MCF 10A (cell line): ENCODE measurements around the gene S100PBP. TPM values are rescaled to one million over a fixed set of nuclear protein-coding genes. Genes with fewer than 3 reads are reported as not detected.

Experiments used
- BruUV-seq: library from RNA; stranded (reverse); fragments of 400-500 nt; replicated peaks from 2 replicates; lab custom pipeline; 2021; lab: Mats Ljungman, UMichigan
- CTCF ChIA-PET: fragments of 300-600 bp; sonication (Branson Sonifier 250); formaldehyde crosslinking; extraction: SDS; loops from one replicate; lab custom pipeline; 2021; ENCODE audit warnings: antibody characterized with exemption, inconsistent platforms; lab: Yijun Ruan, JAX
- POLR2A ChIA-PET: fragments of 300-600, 350-650 bp; sonication (Branson Sonifier 250); formaldehyde crosslinking; extraction: SDS; loops from one replicate; lab custom pipeline; 2020; ENCODE audit warnings: antibody characterized with exemption, inconsistent platforms; lab: Yijun Ruan, JAX
- DNase-seq: peaks from one replicate; pipeline ENCODE4 v3.0.0-alpha.2; 2018; ENCODE audit not compliant: unreplicated experiment
- H3K27ac Mint-ChIP-seq: one replicate; pipeline ENCODE4 v1.8.0; 2022; ENCODE audit warnings: mild to moderate bottlenecking, low read depth, mixed read lengths; ENCODE audit not compliant: unreplicated experiment
- H3K27me3 Mint-ChIP-seq: one replicate; pipeline ENCODE4 v1.8.0; 2022; ENCODE audit warnings: mixed read lengths; ENCODE audit not compliant: insufficient read depth, unreplicated experiment
- H3K36me3 Mint-ChIP-seq: one replicate; pipeline ENCODE4 v1.8.0; 2022; ENCODE audit warnings: mild to moderate bottlenecking, moderate library complexity, mixed read lengths; ENCODE audit not compliant: insufficient read depth, unreplicated experiment
- H3K4me1 Mint-ChIP-seq: one replicate; pipeline ENCODE4 v1.8.0; 2022; ENCODE audit warnings: mixed read lengths; ENCODE audit not compliant: insufficient read depth, unreplicated experiment
- H3K4me3 Mint-ChIP-seq: one replicate; pipeline ENCODE4 v1.8.0; 2022; ENCODE audit warnings: mild to moderate bottlenecking, moderate library complexity, mixed read lengths; ENCODE audit not compliant: unreplicated experiment
- H3K9me3 Mint-ChIP-seq: one replicate; pipeline ENCODE4 v1.8.0; 2022; ENCODE audit warnings: mixed read lengths; ENCODE audit not compliant: unreplicated experiment
- intact Hi-C: fragments of 100-400 bp; cut with micrococcal nuclease; formaldehyde crosslinking; loops from 2 replicates; pipeline ENCODE4 v1.14.1; 2022
- total RNA-seq: library from RNA; stranded (reverse); gene quantifications from 2 replicates; pipeline ENCODE4 v1.2.3, GENCODE V29; 2022
- TF ChIP-seq, protein P1 (sequence below): fragments of 200-600 bp; IDR thresholded peaks from one replicate; pipeline ENCODE4 v1.8.0; 2022; ENCODE audit warnings: antibody characterized with exemption, mild to moderate bottlenecking; ENCODE audit not compliant: unreplicated experiment

The S100PBP gene
- total RNA-seq, 1 experiment from 2014 or later: 24.4 TPM

DNA sequence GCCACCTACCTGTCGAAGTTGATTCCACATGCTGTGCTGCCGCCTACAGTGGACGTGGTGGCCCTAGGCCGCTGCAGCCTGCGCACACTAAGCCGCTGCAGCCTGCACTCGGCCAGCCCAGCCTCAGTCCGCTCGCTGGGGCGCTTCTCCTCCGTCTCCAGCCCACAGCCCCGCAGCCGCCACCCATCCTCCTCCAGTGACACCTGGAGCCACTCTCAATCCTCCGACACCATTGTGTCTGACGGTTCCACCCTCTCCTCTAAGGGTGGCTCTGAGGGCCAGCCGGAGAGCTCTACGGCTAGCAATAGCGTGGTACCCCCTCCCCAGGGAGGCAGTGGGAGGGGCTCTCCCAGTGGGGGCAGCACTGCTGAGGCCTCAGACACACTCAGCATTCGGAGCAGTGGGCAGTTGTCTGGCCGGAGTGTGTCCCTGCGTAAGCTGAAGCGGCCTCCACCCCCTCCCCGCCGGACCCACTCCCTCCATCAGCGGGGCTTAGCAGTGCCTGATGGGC lies 47.2 kb upstream of the S100PBP start:
- CTCF ChIA-PET: interaction anchor here (0.6 to 18.4 kb wide), 3 partner anchors 31 to 58 kb away, joined by 3 to 418 read pairs (median 4); no protein-coding TSS in a partner anchor
- no TSS peak for BruUV-seq
- POLR2A ChIA-PET: interaction anchor here (2.2 to 6.9 kb wide), 4 partner anchors 11 to 59 kb away, joined by 10 to 61 read pairs (median 31); no protein-coding TSS in a partner anchor
- Mint-ChIP-seq H3K27me3 (no peaks in the 10 kb centered on the region), H3K4me1 (peaks cover 39% of the 10 kb centered on the region), H3K4me3 (no peak overlapping the region), H3K9me3 (no peaks in the 10 kb centered on the region), H3K36me3 (peaks cover 59% of the 10 kb centered on the region), H3K27ac (no peak overlapping the region)
- DNase-seq: no peak
- TF ChIP-seq, protein P1, sequence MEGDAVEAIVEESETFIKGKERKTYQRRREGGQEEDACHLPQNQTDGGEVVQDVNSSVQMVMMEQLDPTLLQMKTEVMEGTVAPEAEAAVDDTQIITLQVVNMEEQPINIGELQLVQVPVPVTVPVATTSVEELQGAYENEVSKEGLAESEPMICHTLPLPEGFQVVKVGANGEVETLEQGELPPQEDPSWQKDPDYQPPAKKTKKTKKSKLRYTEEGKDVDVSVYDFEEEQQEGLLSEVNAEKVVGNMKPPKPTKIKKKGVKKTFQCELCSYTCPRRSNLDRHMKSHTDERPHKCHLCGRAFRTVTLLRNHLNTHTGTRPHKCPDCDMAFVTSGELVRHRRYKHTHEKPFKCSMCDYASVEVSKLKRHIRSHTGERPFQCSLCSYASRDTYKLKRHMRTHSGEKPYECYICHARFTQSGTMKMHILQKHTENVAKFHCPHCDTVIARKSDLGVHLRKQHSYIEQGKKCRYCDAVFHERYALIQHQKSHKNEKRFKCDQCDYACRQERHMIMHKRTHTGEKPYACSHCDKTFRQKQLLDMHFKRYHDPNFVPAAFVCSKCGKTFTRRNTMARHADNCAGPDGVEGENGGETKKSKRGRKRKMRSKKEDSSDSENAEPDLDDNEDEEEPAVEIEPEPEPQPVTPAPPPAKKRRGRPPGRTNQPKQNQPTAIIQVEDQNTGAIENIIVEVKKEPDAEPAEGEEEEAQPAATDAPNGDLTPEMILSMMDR: no peak
- intact Hi-C loops: loop anchor here (5.0 kb wide), 1 partner anchor 102 kb away; the partner anchor contains the start of gene FNDC5

DNA sequence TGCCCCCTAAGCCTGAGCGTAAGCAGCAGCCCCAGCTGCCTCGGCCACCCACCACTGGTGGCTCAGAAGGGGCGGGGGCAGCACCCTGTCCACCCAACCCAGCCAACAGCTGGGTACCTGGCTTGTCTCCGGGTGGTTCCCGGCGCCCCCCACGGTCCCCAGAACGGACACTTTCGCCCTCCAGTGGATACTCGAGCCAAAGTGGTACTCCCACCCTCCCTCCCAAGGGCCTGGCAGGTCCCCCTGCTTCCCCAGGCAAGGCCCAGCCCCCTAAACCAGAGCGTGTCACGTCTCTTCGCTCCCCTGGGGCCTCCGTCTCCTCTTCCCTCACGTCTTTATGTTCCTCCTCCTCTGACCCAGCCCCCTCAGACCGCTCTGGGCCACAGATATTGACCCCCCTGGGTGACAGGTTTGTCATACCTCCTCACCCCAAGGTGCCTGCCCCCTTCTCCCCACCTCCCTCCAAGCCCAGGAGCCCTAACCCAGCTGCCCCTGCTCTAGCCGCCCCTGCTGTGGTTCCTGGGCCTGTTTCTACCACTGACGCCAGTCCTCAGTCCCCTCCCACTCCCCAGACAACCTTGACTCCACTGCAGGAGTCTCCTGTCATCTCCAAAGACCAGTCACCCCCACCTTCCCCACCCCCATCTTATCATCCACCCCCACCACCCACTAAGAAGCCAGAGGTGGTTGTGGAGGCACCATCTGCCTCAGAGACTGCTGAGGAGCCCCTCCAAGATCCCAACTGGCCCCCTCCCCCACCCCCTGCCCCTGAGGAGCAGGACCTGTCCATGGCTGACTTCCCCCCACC lies 46.5 kb upstream of the S100PBP start:
- no peak for DNase-seq
- Mint-ChIP-seq H3K4me1 (peaks cover 43% of the 10 kb centered on the region), H3K9me3 (no peaks in the 10 kb centered on the region), H3K27me3 (no peaks in the 10 kb centered on the region), H3K4me3 (no peak overlapping the region), H3K27ac (peak overlapping the region; percentile 42), H3K36me3 (peaks cover 66% of the 10 kb centered on the region)
- BruUV-seq: no TSS peak
- CTCF ChIA-PET: interaction anchor here (0.7 to 18.4 kb wide), 3 partner anchors 8 to 123 kb away, joined by 3 to 418 read pairs (median 51); no protein-coding TSS in a partner anchor
- POLR2A ChIA-PET: interaction anchor here (0.6 to 6.9 kb wide), 4 partner anchors 11 to 72 kb away, joined by 3 to 61 read pairs (median 21); no protein-coding TSS in a partner anchor
- TF ChIP-seq, protein P1: no peak
- intact Hi-C loops: loop anchor here (5.0 kb wide), 1 partner anchor 101 kb away; the partner anchor contains the start of gene FNDC5

DNA sequence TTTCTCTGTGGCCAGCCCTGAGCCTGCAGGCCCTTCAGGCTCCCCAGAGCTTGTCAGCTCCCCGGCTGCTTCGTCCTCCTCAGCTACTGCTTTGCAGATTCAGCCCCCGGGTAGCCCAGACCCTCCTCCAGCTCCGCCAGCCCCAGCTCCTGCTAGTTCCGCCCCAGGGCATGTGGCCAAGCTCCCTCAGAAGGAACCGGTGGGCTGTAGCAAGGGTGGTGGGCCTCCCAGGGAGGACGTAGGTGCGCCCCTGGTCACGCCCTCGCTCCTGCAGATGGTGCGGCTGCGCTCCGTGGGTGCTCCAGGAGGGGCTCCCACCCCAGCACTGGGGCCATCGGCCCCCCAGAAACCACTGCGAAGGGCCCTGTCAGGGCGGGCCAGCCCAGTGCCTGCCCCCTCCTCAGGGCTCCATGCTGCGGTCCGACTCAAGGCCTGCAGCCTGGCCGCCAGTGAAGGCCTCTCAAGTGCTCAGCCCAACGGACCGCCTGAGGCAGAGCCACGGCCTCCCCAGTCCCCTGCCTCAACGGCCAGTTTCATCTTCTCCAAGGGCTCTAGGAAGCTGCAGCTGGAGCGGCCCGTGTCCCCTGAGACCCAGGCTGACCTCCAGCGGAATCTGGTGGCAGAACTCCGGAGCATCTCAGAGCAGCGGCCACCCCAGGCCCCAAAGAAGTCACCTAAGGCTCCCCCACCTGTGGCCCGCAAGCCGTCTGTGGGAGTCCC lies 45.7 kb upstream of the S100PBP start:
- POLR2A ChIA-PET: interaction anchor here (0.6 to 6.9 kb wide), 10 partner anchors 10 to 71 kb away, joined by 3 to 61 read pairs (median 6); no protein-coding TSS in a partner anchor

More for the DNA sequence above, 45.7 kb upstream of the S100PBP start:
- intact Hi-C loops: loop anchor here (5.0 kb wide), 1 partner anchor 101 kb away; the partner anchor contains the start of gene FNDC5
- H3K27me3 Mint-ChIP-seq: no peaks in the 10 kb centered on the region
- CTCF ChIA-PET: interaction anchor here (0.7 to 18.4 kb wide), 5 partner anchors 9 to 122 kb away, joined by 3 to 418 read pairs (median 22); no protein-coding TSS in a partner anchor
- BruUV-seq: no TSS peak
- peak overlapping the region; percentile 64 for H3K27ac Mint-ChIP-seq
- no peak for DNase-seq
- no peaks in the 10 kb centered on the region for H3K9me3 Mint-ChIP-seq
- H3K4me3 Mint-ChIP-seq: no peak overlapping the region
- H3K4me1 Mint-ChIP-seq: peaks cover 43% of the 10 kb centered on the region
- TF ChIP-seq, protein P1: no peak
- peaks cover 73% of the 10 kb centered on the region for H3K36me3 Mint-ChIP-seq
